Ovary (tissue), 9 donors: Measurements from ENCODE around the gene SCO2. TPM values are rescaled to one million over a fixed set of nuclear protein-coding genes. Genes with fewer than 3 reads are reported as not detected.

Experiments used
- DNase-seq, 5 donors: peaks; one replicate each; pipeline ENCODE4 v3.0.0-alpha.2; 2019 to 2020
- H3K27ac ChIP-seq, 2 donors: fragments of 200-600 bp; one replicate each; pipeline versions ENCODE4 v1.5.1 to v1.8.0; 2019 to 2022
- H3K27me3 ChIP-seq: fragments of 200-600 bp; one replicate; pipeline ENCODE4 v1.8.0; 2022
- H3K36me3 ChIP-seq: fragments of 200-600 bp; sonication (generic); one replicate; pipeline ENCODE4 v1.5.1; 2019
- H3K4me1 ChIP-seq: one replicate; pipeline ENCODE4 v1.8.1; 2013; ENCODE audit warnings: mild to moderate bottlenecking, moderate library complexity; ENCODE audit not compliant: insufficient read depth
- H3K4me3 ChIP-seq: fragments of 200-600 bp; sonication (generic); one replicate; pipeline ENCODE4 v1.5.1; 2017
- H3K9me3 ChIP-seq, 2 donors: fragments of 200-600 bp in 1 of 2; sonication (generic) in 1 of 2; one replicate each; pipeline versions ENCODE4 v1.5.1 to v1.8.1; 2013 to 2019; ENCODE audit warnings: mild to moderate bottlenecking in 1 of 2, moderate library complexity in 1 of 2
- CTCF ChIP-seq, 3 donors: fragments of 450-650 bp in 2 of 3; fragments of 200-600 bp in 1 of 3; IDR thresholded peaks; one replicate each; pipeline versions ENCODE4 v1.5.1 to v1.8.0; 2016 to 2022; ENCODE audit warnings: antibody characterized with exemption in 3 of 3, mild to moderate bottlenecking in 1 of 3
- EP300 ChIP-seq: sonication (generic); formaldehyde crosslinking; IDR thresholded peaks from one replicate; pipeline ENCODE4 v1.6.1; 2017; ENCODE audit warnings: antibody characterized with exemption
- POLR2A ChIP-seq: fragments of 450-650 bp; IDR thresholded peaks from one replicate; pipeline ENCODE4 v1.6.1; 2017; ENCODE audit warnings: antibody characterized with exemption, mild to moderate bottlenecking, moderate library complexity
- WGBS, 3 donors: extraction: QIAGEN DNeasy Blood & Tissue Kit in 1 of 3; methylation state at CpG; one replicate each; pipeline versions ENCODE4 v1.1.5 to v1.1.7; 2013 to 2017; 5-methylcytosine and 5-hydroxymethylcytosine counted together
- intact Hi-C, 4 donors: fragments of 100-400 bp; cut with DNase I; formaldehyde crosslinking; loops; one replicate each; pipeline versions ENCODE4 v1.11.0 to v1.15.1; 2022 to 2023
- polyA plus RNA-seq, 2 donors: library from polyadenylated mRNA; stranded (reverse); fragments of 200-250 nt in 1 of 2; fragments of 350-450 nt in 1 of 2; fragmentation: Illumina TruSeq in 1 of 2; extraction: RNeasy Lipid Tissue Mini Kit (QIAGEN cat#74804) in 1 of 2; gene quantifications; one replicate each; pipeline ENCODE4 v1.2.3, GENCODE V29; 2013 to 2014
- total RNA-seq, 7 donors: library from RNA; depleted of rRNA in 2 of 7; stranded (reverse); fragments of >200 nt in 2 of 7; fragmentation: NEBNext Ultra II Directional in 3 of 7; extraction: Animal tissue kit (Norgen Biotek cat#: 25700) in 3 of 7; gene quantifications; one replicate each; pipeline versions ENCODE4 v1.1.0 to v1.2.4, GENCODE V29; 2016 to 2023
- donor health status: DM: no; HTN: no; CAD: no; lungs with moderate emphysema.
- donor health status: DM: no; HTN: no; CAD: no.
- donor health status: Bipolar disorder and iron deficiency.
- donor health status: DM: yes; HTN: yes; CAD: no.
- donor health status: DM: no; HTN: no; CAD: no.
- donor health status: DM: yes; HTN: yes; CAD: no.

Gene SCO2
- total and polyA plus RNA-seq, 9 donors: 0.73 to 5.1 (median 0.97) TPM; not detected in 4

GRCh38 chr22:50530580-50530876, 5.1 kb upstream of the SCO2 start:
- peak overlapping the region in 1 of 2 donors; percentile 39 for H3K27ac ChIP-seq
- DNase-seq: peak in 3 of 5 donors; percentile 56 to 64 (median 61)
- H3K4me3 ChIP-seq: peak overlapping the region; percentile 37
- intact Hi-C loops: no loop called here
- no peaks in the 10 kb centered on the region for H3K36me3 ChIP-seq
- H3K4me1 ChIP-seq: peaks cover 25% of the 10 kb centered on the region
- peaks cover 6% of the 10 kb centered on the region for H3K27me3 ChIP-seq
- WGBS, 3 donors: 0 to 1% (median 1%) methylated on average over 17 to 21 of the region's 21 CpGs
- H3K9me3 ChIP-seq: no peaks in the 10 kb centered on the region
- no peak for TF ChIP-seq CTCF (IDR thresholded peaks at IDR 0.05)
- TF ChIP-seq POLR2A: no peak
- TF ChIP-seq EP300: no peak

- peak in 4 of 5 donors; percentile 58 to 72 (median 66) for DNase-seq
- H3K27me3 ChIP-seq: peaks cover 6% of the 10 kb centered on the region
These were observed 4.6 kb upstream of the SCO2 start, which contains the start of gene TYMP for GRCh38 chr22:50529897-50530579. TSS of gene TYMP (minus strand) at chr22:50530012. CDS start at chr22:50529709, 303 bp downstream.

GRCh38 chr22:50529416-50529896, 4.1 kb upstream of the SCO2 start:
- Histone ChIP-seq H3K27me3 (peaks cover 6% of the 10 kb centered on the region), H3K36me3 (no peaks in the 10 kb centered on the region), H3K27ac (no peak overlapping the region), H3K9me3 (no peaks in the 10 kb centered on the region), H3K4me1 (peaks cover 29% of the 10 kb centered on the region), H3K4me3 (peak overlapping the region; percentile 37)
- intact Hi-C loops: loop anchor here in 2 of 4 donors (10.0 kb wide), 2 partner anchors 275 to 285 kb away; partner anchors contain the start of genes HDAC10 (in 1 of the 2) and TUBGCP6 (in 1 of the 2)
- TF ChIP-seq EP300 (no peak), CTCF (IDR thresholded peaks at IDR 0.05) (no peak), POLR2A (no peak)
- WGBS, 3 donors: 3 to 6% (median 3%) methylated on average over 21 to 50 of the region's 50 CpGs
- no peak for DNase-seq

More at GRCh38 chr22:50529897-50530579, 4.6 kb upstream of the SCO2 start, which contains the start of gene TYMP:
- TF ChIP-seq CTCF (IDR thresholded peaks at IDR 0.05) (no peak), POLR2A (no peak), EP300 (no peak)
- Histone ChIP-seq H3K36me3 (no peaks in the 10 kb centered on the region), H3K9me3 (no peaks in the 10 kb centered on the region), H3K27ac (peak within 1 kb of the TSS in 1 of 2 donors; percentile 39), H3K4me1 (peaks cover 25% of the 10 kb centered on the region), H3K4me3 (peak within 1 kb of the TSS; percentile 37)
- 1 to 2% (median 1%) methylated on average over 11 to 92 of the region's 92 CpGs for WGBS, 3 donors
- intact Hi-C loops: loop anchor here in 2 of 4 donors (10.0 kb wide), 2 partner anchors 275 to 285 kb away; partner anchors contain the start of genes HDAC10 (in 1 of the 2) and TUBGCP6 (in 1 of the 2)

- TF ChIP-seq EP300: no peak
- no peak for TF ChIP-seq CTCF (IDR thresholded peaks at IDR 0.05)
- no peak for TF ChIP-seq POLR2A
- DNase-seq: no peak
- H3K4me1 ChIP-seq: peaks cover 30% of the 10 kb centered on the region
- H3K4me3 ChIP-seq: no peak overlapping the region
- 37 to 47% (median 42%) methylated on average over 13 to 15 of the region's 15 CpGs for WGBS, 3 donors
- no peak overlapping the region for H3K27ac ChIP-seq
- H3K9me3 ChIP-seq: no peaks in the 10 kb centered on the region
- peaks cover 6% of the 10 kb centered on the region for H3K27me3 ChIP-seq
- intact Hi-C loops: loop anchor here in 2 of 4 donors (10.0 kb wide), 2 partner anchors 274 to 284 kb away; partner anchors contain the start of genes HDAC10 (in 1 of the 2) and TUBGCP6 (in 1 of the 2)
- H3K36me3 ChIP-seq: no peaks in the 10 kb centered on the region
These were observed 3.5 kb upstream of the SCO2 start for GRCh38 chr22:50528682-50529415.
